Right lobe of liver (tissue), 6 donors: ENCODE measurements around the gene RPL3. TPM values are rescaled to one million over a fixed set of nuclear protein-coding genes. Genes with fewer than 3 reads are reported as not detected.

Experiments used
- ATAC-seq, 4 donors: fragments of 200-7000 bp; cut with Tn5 transposase; one replicate each; pipeline ENCODE4 v1.9.1; 2020; ENCODE audit warnings: mild to moderate bottlenecking in 4 of 4, moderate library complexity in 4 of 4
- DNase-seq, 3 donors: peaks; one replicate each; pipeline ENCODE4 v3.0.0-alpha.2; 2020
- H3K27ac ChIP-seq, 3 donors: fragments of 200-600 bp; one replicate each; pipeline ENCODE4 v1.8.0; 2022
- H3K27me3 ChIP-seq, 2 donors: fragments of 200-600 bp; one replicate each; pipeline ENCODE4 v1.8.0; 2022
- H3K36me3 ChIP-seq, 4 donors: fragments of 200-600 bp; sonication (generic) in 1 of 4; one replicate each; pipeline versions ENCODE4 v1.5.1 to v1.8.0; 2017 to 2022; ENCODE audit warnings: control low read depth in 1 of 4
- H3K4me1 ChIP-seq, 4 donors: fragments of 200-600 bp; sonication (generic) in 1 of 4; one replicate each; pipeline versions ENCODE4 v1.5.1 to v1.8.0; 2017 to 2022; ENCODE audit warnings: control low read depth in 1 of 4
- H3K4me3 ChIP-seq, 3 donors: fragments of 200-600 bp; one replicate each; pipeline ENCODE4 v1.8.0; 2022
- H3K9me3 ChIP-seq, 4 donors: fragments of 200-600 bp; sonication (generic) in 1 of 4; one replicate each; pipeline versions ENCODE4 v1.5.1 to v1.8.0; 2017 to 2022; ENCODE audit warnings: control low read depth in 1 of 4
- POLR2A ChIP-seq: fragments of 450-650 bp; IDR thresholded peaks from one replicate; pipeline ENCODE4 v1.6.1; 2017; ENCODE audit warnings: antibody characterized with exemption, mild to moderate bottlenecking
- WGBS: methylation state at CpG from one replicate; pipeline ENCODE4 v1.1.6; 2018; ENCODE audit warnings: low coverage, low lambda C conversion rate; ENCODE audit not compliant: insufficient coverage; ENCODE audit errors: missing lambda C conversion rate; 5-methylcytosine and 5-hydroxymethylcytosine counted together
- intact Hi-C, 2 donors: fragments of 100-400 bp; cut with DNase I; formaldehyde crosslinking; loops; one replicate each; pipeline versions ENCODE4 v1.11.2 to v1.14.1; 2022
- total RNA-seq, 6 experiments: library from RNA; depleted of rRNA in 2 of 6; stranded (reverse); fragments of >200 nt in 2 of 6; fragmentation: NEBNext Ultra II Directional in 3 of 6; extraction: Animal tissue kit (Norgen Biotek cat#: 25700) in 3 of 6; gene quantifications; one replicate each; pipeline versions ENCODE4 v1.1.0 to v1.2.4, GENCODE V29; 2016 to 2023
- TF ChIP-seq, protein P1 (sequence below), 4 donors: fragments of 200-600 bp in 3 of 4; fragments of 450-650 bp in 1 of 4; IDR thresholded peaks; one replicate each; pipeline versions ENCODE4 v1.5.1 to v1.8.0; 2016 to 2022; ENCODE audit warnings: antibody characterized with exemption in 4 of 4, mild to moderate bottlenecking in 2 of 4
- donor health status: DM: no; HTN: yes; CAD: no.
- donor health status: DM: no; HTN: no; CAD: no.
- donor health status: DM: no; HTN: no; CAD: no.
- donor health status: DM: no; HTN: yes; CAD: no.
- donor health status: DM: no; HTN: yes; CAD: no.

The RPL3 gene
- total RNA-seq, 6 experiments from 2014 or later, result 648 to 905 (median 743) TPM

DNA sequence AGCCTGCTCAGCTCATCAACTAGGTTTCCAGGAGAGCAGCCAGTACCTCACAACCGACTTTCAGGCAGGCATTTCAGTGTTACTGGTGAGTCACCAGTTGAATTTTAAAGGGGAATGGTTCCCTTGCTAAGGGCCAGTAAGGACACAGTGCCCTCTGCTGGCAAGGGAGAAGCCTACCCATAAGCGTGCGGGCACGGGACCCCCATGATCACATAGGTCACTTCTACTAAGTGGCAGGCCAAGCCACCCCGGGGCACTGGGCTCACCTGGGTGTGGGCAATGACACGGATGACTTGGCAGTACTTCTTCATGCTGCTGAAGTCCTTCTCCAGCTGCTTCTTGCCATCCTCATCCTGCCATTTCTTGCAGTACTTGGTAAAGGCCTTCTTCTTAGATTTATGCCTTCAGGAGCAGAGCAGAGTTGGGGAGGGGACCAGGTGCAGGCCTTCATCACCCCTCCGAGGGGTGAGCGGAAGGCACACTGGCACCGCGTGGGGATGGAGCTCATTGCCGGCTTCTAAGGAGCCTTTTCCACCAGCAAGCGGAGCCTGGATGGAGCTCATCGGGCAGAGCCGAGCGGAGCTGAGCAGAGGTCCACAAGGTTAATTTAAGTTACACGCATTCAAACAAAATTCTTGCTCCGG, 2.9 kb downstream of the RPL3 start:
- Histone ChIP-seq H3K4me3 (peak overlapping the region; percentile 16 to 91 (median 24)), H3K4me1 (peaks cover 3 to 50% (median 20%) of the 10 kb centered on the region in 4 donors), H3K9me3 (no peaks in the 10 kb centered on the region), H3K27me3 (no peaks in the 10 kb centered on the region), H3K27ac (peak overlapping the region in 1 of 3 donors; percentile 98), H3K36me3 (peaks cover 21 to 64% (median 45%) of the 10 kb centered on the region in 4 donors)
- DNase-seq (peak; percentile 74 to 79 (median 78)), ATAC-seq (peak; percentile 35 to 50 (median 38))
- TF ChIP-seq, protein P1, sequence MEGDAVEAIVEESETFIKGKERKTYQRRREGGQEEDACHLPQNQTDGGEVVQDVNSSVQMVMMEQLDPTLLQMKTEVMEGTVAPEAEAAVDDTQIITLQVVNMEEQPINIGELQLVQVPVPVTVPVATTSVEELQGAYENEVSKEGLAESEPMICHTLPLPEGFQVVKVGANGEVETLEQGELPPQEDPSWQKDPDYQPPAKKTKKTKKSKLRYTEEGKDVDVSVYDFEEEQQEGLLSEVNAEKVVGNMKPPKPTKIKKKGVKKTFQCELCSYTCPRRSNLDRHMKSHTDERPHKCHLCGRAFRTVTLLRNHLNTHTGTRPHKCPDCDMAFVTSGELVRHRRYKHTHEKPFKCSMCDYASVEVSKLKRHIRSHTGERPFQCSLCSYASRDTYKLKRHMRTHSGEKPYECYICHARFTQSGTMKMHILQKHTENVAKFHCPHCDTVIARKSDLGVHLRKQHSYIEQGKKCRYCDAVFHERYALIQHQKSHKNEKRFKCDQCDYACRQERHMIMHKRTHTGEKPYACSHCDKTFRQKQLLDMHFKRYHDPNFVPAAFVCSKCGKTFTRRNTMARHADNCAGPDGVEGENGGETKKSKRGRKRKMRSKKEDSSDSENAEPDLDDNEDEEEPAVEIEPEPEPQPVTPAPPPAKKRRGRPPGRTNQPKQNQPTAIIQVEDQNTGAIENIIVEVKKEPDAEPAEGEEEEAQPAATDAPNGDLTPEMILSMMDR (IDR thresholded peaks at IDR 0.05), result peak; percentile 80 to 94 (median 90)
- TF ChIP-seq POLR2A, result no peak
- WGBS, result 29% methylated on average over 12 of the region's 17 CpGs
- intact Hi-C loops, result loop anchor here in 1 of 2 donors (10.0 kb wide), 1 partner anchor 72 kb away; the partner anchor contains the start of gene PDGFB

DNA sequence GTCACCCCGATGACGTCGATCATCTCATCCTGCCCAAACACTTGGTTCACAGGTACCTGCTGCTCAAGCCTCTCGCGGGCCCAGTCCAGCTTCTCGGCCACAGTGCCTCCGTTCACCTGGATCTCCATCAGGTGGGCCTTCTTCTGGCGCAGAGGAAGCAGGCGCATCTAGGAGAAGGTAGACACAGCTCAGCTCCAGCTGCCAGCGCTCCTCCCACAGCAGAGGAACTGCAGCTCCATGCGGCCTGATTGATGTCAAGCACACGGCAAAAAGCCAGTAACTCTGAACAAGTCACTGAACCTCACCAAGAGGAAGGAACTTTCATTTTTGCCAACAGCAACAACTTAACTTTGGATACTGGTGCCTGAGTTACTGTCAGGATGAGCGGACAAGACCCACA, 4.0 kb downstream of the RPL3 start:
- peak in 1 of 3 donors; percentile 24 for DNase-seq
- 40% methylated on average over 4 of the region's 13 CpGs for WGBS
- intact Hi-C loops, result loop anchor here in 1 of 2 donors (10.0 kb wide), 1 partner anchor 71 kb away; the partner anchor contains the start of gene PDGFB

GRCh38 chr22:39314251-39314971, 5.0 kb downstream of the RPL3 start:
- intact Hi-C loops, result loop anchor here (5.0 to 10.0 kb wide), 2 partner anchors 70 to 142 kb away; partner anchors contain the start of gene PDGFB (in 1 of the 2)
- TF ChIP-seq, protein P1 (IDR thresholded peaks at IDR 0.05), result peak in 1 of 4 donors; percentile 19
- no peak for TF ChIP-seq POLR2A
- Histone ChIP-seq H3K4me3 (no peak overlapping the region), H3K27ac (peak overlapping the region in 2 of 3 donors; percentile 4 to 5), H3K27me3 (no peaks in the 10 kb centered on the region), H3K36me3 (peaks cover 21 to 65% (median 45%) of the 10 kb centered on the region in 4 donors), H3K9me3 (no peaks in the 10 kb centered on the region), H3K4me1 (peaks cover 3 to 50% (median 20%) of the 10 kb centered on the region in 4 donors)
- ATAC-seq (no peak), DNase-seq (no peak)
- 50% methylated on average over 2 of the region's 14 CpGs for WGBS

More for the DNA sequence above, 4.0 kb downstream of the RPL3 start:
- TF ChIP-seq, protein P1 (IDR thresholded peaks at IDR 0.05), result no peak
- TF ChIP-seq POLR2A, result no peak
- no peak for ATAC-seq
- Histone ChIP-seq H3K27ac (peak overlapping the region in 1 of 3 donors; percentile 98), H3K27me3 (no peaks in the 10 kb centered on the region), H3K4me1 (peaks cover 3 to 50% (median 20%) of the 10 kb centered on the region in 4 donors), H3K36me3 (peaks cover 21 to 65% (median 45%) of the 10 kb centered on the region in 4 donors), H3K9me3 (no peaks in the 10 kb centered on the region), H3K4me3 (no peak overlapping the region)

GRCh38 chr22:39313258-39314001, 6.0 kb downstream of the RPL3 start:
- no peaks in the 10 kb centered on the region for H3K9me3 ChIP-seq
- DNase-seq, result no peak
- H3K27me3 ChIP-seq, result no peaks in the 10 kb centered on the region
- intact Hi-C loops, result loop anchor here (5.0 to 10.0 kb wide), 2 partner anchors 69 to 141 kb away; partner anchors contain the start of gene PDGFB (in 1 of the 2)
- H3K4me3 ChIP-seq, result no peak overlapping the region
- H3K27ac ChIP-seq, result peak overlapping the region in 1 of 3 donors; percentile 33
- 48% methylated on average over 4 of the region's 20 CpGs for WGBS
- TF ChIP-seq, protein P1 (IDR thresholded peaks at IDR 0.05), result no peak
- TF ChIP-seq POLR2A, result no peak
- peaks cover 3 to 50% (median 20%) of the 10 kb centered on the region in 4 donors for H3K4me1 ChIP-seq
- H3K36me3 ChIP-seq, result peaks cover 21 to 65% (median 45%) of the 10 kb centered on the region in 4 donors
- ATAC-seq, result no peak
